ENCODE measurements around the gene TMPRSS6. TPM values are rescaled to one million over a fixed set of nuclear protein-coding genes. Genes with fewer than 3 reads are reported as not detected.

TMPRSS6 gene
- total and polyA plus RNA-seq, 2 of the 13 experiments (the other 11 are each of a cell fraction or from before 2014, with no cell fraction given): 4.2 to 4.8 TPM

GRCh38 chr22:37112084-37112728 is 2.7 kb upstream of the TMPRSS6 start (continued):
- no peak for TF ChIP-seq REST (IDR thresholded peaks at IDR 0.05; ENCODE audit: borderline replicate concordance in 1 of 2, low read depth in 1 of 2, low read length in 2 of 2)
- no peak for TF ChIP-seq ZNF329 (CRISPR knock-in tag; IDR thresholded peaks at IDR 0.05; ENCODE audit: low read depth)
- TF ChIP-seq NFE2L2 (IDR thresholded peaks at IDR 0.05; ENCODE audit: low read length): no peak
- TF ChIP-seq ZNF773 (CRISPR knock-in tag; IDR thresholded peaks at IDR 0.05; ENCODE audit: borderline replicate concordance): no peak
- no peak for TF ChIP-seq MEIS2 (CRISPR knock-in tag; IDR thresholded peaks at IDR 0.05)
- TF ChIP-seq U2AF1 (optimal IDR thresholded peaks at IDR 0.05; ENCODE audit: low read depth, low read length): no peak
- TF ChIP-seq ZNF296 (CRISPR knock-in tag; conservative IDR thresholded peaks at IDR 0.05): peak; percentile 79; the same call in 1 of the 2 replicates
- TF ChIP-seq BCL6 (CRISPR knock-in tag; IDR thresholded peaks at IDR 0.05): peak; percentile 51; the same call in 1 of the 2 replicates
- no peak for TF ChIP-seq PREB (CRISPR knock-in tag; IDR thresholded peaks at IDR 0.05)
- no peak for TF ChIP-seq ZNF17 (CRISPR knock-in tag; IDR thresholded peaks at IDR 0.05)
- TF ChIP-seq MLXIP (CRISPR knock-in tag; IDR thresholded peaks at IDR 0.05; ENCODE audit: borderline replicate concordance): no peak
- TF ChIP-seq PRDM15 (CRISPR knock-in tag; IDR thresholded peaks at IDR 0.05): no peak
- TF ChIP-seq ATF1 (CRISPR knock-in tag; IDR thresholded peaks at IDR 0.05): no peak
- 0 out of 2 replicates have a peak, but pooled peaks have one; percentile 7 for TF ChIP-seq HNRNPL (IDR thresholded peaks at IDR 0.05; ENCODE audit: low read depth, low read length)
- TF ChIP-seq HBP1 (CRISPR knock-in tag; IDR thresholded peaks at IDR 0.05; ENCODE audit: low read depth): no peak
